ENCODE data around the gene NF2.
"Not testable (repeated sequence)": the region's sequence is repeated elsewhere in the genome, so short reads cannot be mapped to it uniquely, and the experiment has no call there.

NF2 gene

DNA sequence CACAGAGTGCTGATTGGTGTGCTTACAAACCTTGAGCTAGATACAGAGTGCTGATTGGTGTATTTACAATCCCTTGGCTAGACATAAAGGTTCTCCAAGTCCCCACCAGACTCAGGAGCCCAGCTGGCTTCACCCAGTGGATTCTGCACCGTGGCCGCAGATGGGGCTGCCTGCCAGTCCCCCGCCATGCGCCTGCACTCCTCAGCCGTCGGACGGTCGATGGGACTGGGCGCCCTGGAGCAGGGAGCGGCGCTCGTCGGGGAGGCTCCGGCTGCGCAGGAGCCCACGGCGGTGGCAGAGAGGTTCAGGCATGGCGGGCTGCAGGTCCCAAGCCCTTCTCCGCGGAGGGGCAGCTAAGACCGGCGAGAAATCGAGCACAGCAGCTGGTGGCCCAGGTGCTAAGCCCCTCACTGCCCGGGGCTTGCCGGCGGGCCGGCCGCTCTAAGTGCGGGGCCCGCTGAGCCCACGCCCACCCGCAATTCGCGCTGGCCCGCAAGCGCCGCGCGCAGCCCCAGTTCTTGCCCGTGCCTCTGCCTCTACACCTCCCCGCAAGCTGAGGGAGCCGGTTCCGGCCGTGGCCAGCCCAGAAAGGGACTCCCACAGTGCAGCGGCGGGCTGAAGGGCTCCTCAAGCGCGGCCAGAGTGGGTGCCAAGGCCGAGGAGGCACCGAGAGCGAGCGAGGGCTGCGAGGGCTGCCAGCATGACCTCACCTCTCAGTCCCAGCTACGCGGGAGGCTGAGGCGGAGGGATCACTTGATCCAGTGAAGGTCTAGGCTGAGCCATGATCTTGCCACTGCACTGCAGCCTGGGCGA, 5.4 kb upstream of the NF2 start:
- DNase-seq: not testable (repeated sequence)

DNA sequence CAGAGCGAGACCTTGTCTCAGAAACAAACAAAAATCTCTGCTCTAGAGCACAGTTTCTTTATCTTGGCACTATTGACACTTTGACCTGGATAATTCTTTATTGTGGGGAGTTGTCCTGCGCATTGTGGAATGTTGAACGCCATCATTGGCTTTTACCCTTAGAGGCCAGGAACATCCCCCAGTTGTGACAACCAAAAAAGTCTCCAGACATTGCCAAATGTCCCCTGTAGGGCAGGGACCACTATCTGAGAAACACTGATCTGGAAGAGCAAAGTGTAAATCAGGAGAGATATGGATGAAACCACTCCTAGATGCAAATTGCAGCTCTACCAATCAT, 4.8 kb upstream of the NF2 start:
- no peak for DNase-seq

DNA sequence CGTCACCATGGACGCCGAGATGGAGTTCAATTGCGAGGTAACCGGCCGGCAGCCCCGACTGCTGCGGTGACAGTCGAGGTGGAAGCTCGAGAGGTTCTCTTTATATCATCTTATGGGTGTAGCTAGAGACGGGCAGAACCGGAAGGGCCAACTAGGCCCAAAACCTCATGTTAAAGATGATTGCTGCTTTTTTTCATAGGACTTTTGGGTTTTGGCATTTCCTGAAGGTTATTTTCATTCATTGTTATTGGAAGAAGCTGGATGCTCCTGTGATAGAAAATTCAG, 585 bp downstream of the NF2 start:
- no peak for DNase-seq

DNA sequence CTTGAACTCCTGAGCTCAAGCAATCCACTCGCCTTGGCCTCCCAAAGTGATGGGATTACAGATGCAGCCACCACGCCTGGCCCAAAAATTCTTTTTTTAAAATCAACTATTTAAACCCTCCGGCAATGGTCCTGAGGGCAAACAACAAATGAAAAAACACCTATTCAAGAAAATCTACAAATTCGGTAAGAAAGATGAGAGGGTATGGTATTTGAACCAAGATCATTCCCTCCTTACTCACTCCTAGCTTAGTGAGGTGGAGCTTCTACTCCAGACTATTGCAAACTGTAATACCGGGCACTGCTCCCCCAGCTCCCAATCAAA, 2.1 kb downstream of the NF2 start:
- DNase-seq: no peak

DNA sequence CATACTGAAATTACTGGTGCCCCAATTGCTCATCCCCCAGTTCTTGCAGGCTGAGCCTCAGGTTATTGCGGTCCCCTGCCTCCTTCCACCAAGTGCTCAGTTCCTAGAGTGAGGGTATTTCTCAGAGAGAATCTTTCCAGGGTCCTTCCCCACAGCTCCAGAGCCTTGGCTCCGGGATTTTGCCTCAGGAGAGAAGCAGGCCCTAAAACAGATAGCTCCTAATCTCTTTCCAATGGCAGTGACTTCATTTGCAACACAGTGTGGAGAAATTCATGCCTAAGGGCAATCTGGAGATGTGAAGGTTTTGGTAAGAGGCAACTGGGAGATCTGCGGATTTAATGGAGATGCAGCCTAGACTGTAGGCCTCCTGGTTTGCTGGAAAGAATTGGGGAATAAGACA, 2.9 kb downstream of the NF2 start:
- DNase-seq: no peak

DNA sequence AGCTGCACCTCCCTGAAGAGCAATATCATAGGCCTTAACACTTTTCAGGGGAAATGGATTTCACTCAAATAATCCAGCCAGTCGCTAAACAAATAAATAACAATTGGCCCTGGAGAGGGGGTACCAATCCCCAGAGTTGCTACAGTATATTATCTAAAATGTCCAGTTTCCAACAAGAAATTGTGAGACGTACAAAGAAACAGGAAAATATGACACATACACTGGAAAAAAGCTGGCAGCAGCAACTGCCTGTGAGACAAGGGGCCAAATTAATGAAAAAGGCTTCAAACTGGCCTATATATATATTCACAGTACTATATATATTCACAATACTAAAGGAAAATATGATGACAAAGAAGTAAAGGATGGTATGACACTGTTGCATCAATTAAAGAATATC, 4.0 kb downstream of the NF2 start:
- DNase-seq: no peak

DNA sequence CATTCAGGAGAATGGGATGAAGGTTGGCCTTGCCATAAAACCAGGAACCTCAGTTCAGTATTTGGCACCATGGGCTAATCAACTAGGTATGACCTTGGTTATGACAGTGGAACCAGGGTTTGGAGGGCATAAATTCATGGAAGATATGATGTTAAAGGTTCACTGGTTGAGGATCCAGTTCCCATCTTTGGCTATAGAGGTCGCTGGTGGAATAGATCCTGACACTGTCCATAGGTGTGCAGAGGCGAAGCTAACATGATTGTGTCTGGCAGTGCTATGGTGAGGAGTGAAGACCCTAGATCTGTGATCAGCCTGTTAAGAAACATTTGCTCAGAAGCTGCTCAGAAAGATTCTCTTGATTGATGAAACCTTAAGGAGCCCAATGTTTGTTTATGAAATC, 5.7 kb downstream of the NF2 start:
- DNase-seq: no peak

DNA sequence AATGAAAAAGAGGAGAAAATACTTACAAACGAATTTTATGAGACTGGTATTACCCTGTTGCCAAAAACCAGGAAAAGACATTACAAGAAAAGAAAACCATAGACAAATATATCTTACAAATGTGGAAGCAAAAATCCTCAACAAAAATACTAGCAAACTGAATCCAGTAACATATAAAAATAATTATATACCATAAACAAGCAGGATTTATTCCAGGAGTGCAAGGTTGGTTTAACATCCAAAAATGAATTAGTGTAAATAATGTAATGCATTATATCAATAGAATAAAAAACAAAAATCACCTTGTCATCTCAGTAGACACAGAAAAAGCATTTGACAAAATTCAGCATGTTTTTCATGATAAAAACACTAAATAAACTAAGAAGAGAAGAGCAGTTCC, 7.3 kb downstream of the NF2 start:
- no peak for DNase-seq

DNA sequence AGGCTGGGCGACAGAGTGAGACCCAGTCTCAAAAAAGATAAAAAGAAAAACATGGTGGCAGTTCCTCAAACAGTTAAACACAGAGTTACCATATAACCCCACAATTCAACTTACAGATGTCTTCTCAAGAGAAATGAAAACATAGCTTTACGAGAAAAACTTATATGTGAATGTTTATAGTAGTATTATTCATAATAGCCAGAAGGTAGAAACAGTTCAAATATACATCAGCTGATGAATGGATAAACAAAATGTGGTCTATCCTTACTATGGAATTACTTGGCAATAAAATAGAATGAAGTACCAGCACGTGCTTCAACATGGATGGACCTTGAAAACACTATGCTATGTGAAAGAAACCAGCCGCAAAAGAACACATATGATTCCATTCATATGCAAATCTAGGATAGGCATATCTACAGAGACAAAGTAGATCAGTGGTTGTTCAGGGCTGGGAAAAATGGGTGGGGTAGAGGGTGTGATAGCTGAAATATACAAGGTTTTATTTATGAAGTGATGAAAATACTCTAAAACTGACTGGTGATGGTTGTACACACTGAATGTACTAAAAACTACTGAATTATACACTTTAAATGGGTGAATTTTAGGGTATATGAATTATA, 12.4 kb downstream of the NF2 start:
- DNase-seq: no peak

DNA sequence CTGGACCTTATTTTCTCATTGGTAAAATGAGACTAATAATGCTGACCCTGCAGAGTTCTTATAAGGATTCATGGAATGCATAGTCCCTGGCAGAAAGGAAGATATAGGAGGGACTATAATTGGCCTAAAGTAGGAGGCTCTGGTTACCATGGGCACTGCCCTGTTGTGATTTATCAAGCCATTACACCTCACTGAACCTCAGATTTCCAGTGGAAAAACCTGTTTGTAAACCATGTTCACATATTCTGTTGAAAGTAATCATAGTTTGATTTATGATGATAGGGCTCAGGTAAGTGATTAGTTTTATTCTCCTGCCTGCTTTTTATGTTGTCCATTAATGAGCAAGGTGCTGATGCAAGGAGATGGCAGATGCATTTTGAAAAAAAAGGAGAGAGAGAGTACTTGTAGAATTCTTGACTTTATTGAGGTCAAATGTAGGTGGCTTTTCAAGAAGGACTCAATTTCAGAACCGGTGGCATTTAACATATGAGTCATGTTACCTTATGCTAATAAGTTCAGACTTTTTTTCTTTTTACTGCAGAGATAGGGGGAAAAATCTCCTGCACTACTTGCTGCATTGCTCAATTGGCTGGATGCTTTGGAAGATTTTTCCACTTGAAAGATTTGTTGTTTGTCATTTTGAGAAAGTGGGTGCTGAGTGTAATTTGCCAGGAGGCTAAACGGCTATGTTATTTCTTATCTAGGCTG, 14.6 kb downstream of the NF2 start:
- DNase-seq: no peak

DNA sequence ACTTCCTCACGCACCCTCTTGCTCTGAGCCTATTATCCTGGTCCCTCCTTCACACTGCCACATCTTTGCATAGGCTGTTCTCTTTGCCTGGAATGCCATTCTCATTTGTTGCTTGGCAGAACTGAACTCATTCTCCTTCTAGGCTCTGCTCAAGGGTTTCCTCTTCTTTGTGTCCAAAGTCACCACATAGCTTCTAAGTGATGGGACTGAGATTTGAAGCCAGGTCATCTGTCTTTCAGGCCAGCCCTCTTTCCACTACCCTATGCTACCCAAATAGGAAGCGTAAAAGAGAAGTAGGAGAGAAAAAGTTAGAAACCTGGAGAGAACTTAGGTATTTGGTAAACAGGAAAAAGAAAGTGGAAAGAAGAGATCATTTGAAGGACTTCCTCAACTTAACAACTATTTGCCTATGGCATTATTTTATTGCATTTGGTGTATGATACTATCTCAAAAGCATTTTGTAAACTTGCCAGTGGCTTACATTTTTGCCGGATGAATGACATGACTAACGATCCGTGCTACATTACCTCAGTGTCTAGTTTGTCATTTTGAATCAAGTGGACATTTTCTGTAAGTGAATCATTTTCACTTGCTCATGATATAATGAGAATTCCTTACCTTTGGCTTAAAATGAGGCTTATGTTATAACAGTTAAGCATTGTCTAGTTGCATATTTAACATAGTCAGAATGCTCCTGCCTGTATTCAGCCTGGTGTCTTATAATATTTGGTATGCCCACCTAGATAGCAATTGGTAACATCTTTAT, 18.5 kb downstream of the NF2 start:
- no peak for DNase-seq

DNA sequence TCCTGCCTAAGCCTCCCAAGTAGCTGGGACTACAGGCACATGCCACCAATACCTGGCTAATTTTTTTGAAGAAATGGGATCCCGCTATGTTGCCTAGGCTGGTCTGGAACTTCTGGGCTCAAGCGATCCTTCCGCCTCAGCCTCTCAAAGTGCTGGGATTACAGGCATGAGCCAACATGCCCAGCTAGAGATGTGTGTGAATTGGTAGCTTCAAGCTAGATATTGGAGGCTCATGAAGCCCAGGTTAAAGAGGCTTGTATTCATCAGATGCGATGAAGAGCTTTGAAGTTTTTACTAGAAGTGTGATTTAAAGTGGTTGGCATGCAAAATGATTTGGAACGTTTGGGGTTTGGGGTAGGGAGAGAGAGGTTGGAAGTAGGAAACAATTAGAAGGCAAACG, 19.6 kb downstream of the NF2 start:
- no peak for DNase-seq

DNA sequence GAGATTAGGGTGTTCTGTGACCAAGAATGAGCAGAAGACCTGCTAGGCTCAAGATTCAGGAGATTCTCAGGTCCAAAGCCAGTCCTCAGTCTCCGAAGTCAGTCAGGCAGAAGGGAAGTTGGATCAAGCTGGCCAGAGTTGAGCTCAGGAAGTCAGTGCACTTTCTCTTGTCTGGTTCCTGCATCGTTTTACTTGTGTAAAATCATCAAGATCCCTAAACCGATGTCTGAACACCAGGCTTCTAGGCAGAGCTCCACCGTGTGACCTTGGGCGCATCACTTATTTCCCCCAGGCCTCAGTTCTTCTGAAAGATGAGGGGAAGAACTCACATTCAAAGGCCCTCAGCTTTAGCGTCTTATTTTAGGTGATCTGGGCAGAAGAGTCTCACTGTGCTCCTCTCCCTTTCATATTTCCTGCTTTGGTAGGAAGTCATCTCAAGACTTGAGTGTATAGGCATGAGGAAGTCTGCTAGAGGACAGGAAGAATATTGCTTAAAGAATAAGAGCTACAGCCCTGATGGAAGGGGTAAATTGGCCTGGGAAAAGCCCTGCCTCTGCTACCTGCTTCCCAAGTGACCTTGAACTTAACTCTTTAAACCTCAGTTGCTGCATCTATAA, 20.2 kb downstream of the NF2 start:
- DNase-seq: no peak

DNA sequence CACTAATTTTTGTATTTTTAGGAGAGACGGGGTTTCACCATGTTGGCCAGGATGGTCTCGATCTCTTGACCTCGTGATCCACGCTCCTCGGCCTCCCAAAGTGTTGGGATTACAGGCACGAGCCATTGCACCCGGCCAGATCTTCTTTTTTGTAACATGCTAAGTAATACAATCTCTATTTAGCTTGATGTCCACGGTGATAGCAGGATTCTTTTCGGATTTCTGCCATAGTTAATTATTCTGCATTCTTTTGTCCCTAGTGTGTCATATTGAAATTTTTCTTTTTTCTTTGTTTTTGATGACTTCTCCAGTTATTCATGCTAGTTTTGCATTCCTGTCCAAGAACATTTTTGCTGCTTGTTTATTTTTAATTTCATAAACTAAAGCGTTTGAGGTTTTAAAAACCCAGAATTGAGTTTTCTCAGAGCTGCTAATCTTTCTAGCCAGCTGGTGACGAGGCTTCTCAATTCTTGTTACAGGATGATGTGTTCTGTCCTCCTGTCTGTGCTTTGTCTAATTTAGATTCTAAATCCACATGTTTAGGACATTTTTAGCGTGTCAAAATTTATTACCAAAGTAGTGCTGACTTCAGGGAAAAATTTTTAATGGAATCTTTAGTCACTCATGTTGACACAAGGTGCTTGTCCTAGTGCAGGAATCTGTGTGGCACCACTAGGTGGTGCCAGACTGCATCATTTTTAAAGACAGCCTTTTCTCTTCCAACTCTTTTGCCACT, 21.8 kb downstream of the NF2 start:
- peak; percentile 8 for DNase-seq

DNA sequence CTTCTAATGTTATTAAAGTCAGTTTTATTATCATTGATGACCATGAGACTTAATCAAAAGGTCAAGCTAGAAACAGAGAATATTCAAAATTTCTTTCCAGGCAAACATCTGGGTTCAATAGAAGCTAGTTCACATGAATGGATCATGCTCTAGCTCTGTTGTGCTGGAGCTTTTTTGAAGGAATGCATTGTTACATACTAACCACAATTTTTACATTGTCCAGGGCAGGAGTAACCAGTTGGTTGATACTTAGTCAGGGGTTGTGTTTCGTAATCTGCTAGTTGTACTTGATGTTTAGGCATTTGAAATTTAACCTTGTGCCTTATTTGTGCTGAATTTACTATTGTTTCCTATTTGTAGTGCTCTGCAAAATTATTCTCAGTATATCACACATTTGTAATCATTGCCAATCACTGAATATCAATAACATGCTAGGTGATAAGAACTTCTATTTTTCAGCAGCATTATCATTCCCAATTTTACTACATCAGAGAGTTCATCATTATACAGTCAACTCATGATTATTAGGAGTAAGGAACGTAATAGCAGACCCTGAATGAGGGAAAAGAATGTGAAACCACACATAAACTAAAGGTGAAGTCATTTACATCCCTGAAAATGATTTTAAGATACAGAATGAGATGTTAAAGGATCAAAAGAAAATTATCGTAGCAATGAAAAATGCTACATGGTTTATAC, 23.2 kb downstream of the NF2 start:
- DNase-seq: no peak

DNA sequence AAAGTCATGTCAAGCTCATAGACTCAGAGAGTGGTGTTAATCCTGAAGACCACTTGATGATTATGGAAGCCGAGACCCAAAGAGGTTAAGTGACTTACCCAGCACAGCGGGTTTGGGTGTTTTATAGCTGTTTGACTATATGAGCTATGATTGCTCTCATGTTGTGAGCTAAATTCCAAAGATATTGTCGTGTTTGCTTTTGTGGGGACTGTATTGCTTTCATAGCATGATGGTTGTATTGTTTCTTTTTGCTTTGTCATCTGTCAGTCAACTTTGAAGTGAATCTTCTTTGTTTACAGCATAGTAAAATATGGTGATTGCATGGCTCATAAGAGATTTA, 23.7 kb downstream of the NF2 start:
- no peak for DNase-seq

DNA sequence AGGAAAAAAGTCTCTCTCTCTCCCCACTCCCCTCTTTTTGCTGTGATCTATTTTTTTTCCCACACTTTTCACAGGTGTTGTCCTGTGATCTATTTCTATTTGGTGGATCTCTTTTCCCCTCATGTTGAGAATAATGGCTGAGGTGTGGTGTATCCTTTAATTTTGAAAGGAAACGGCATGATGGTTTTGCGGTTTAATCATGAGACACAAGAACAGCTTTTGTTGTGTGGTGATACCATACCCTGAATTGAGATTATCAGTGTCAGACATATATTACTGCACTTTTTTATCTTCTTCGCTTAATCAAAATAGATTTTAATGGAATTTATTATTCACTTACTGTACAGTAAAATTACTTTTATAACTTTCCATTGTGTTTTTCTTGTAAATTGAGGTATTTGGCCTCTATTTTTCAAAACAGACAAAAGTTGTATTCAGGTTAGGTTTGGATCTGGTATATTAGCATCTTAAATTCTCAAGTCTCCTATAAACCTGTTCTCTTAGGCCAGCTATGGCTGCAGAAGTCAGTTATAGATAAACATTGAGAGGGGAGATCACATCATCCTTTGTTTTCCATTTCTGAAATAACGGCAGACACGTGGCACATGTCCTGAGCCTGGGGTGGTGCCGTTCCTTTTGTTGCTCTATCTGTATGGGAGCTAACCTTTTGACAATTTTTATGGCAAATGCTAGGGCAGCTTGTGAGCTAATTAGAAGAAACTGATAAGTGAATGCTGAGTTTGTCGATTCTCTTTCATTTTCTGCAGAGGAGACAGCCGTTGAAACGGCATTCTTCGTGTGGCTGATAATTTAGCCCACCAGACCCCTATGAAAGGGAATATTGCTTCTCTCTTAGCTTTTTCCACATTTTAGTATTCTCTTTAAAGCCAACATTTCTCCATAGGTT, 25.8 kb downstream of the NF2 start:
- no peak for DNase-seq

DNA sequence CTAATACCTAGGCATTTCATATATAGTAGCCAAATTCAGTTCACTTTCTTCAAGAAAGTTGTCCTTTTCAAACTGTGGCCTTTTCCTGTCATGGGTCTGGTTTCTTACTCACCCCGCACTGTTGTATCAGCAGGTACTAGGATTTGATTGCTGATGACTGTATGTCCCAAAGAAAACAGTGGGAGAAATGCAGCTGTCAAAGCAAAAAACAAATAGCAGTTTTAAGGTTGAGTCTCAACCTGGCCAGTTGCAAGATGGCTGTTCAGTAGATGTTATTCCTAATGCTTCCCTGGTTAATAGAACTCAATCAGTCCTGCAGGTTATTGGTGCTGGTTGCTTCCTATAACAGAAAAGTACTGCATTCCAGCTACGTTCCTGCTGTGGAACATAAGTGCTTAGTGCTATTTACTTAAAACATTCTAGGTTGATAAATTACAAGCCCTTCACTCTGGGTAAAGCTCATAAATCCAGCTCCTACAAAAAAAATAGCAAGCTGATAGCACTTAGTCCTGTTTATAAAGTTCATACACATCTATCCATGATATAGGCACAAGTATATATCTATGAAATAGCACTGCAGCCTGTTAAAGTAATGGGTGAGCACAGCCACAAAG, 26.6 kb downstream of the NF2 start:
- no peak for DNase-seq

DNA sequence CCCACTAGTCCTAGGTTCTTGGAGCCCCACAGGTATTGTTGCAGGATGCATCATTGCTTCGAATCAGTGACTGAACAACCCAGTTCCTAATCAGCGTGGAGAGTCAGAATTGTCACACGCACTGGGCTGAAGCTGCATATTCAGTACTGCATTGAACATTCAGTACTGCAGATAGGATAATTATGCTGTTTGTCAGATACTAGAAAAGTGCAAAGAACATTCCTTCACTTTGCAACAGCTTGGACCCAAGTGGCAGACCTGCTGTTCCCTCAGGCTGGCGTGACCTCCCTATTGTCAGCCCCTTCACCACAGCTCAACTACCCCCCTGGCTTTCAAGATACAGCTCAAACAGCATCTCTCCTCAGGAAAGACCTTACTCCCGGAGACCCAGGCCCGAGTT, 27.6 kb downstream of the NF2 start:
- no peak for DNase-seq

DNA sequence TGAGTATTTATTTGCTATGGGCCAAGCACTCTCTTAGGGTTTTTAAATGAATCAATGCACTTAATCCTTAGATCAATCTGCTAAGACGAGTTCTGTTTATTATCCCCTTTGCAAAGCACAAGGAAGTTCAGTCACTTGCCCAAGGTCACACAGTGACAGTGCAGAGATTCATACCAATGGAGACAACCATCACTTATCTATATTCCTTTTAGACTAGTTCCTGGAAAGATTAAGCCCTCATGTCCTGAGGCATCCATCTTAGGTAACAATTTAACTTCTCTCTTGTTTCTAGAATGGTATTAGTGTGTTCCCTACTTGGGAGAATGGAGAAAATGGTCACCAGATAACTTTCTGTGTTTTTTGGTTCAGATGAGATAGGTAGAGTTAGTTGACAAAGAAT, 28.3 kb downstream of the NF2 start:
- DNase-seq: no peak

DNA sequence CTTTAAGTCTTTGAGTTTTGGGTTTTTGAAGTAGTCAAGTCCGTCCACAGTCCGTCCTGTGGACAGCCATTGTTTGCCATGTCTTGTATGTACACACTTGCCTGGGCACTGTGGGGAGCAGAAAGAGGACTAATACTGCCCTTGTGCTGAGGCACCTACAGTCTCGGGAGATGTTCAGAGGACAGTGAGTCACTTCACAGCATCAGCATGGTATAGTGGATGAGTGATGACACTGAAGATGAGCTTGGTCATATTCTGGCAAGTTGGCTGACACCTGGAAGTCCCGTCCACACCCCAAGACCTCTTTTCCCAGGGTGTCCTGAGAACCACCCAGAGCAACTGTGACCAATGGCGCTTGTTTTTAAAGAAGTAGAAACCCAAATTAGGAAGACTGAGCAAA, 29.2 kb downstream of the NF2 start:
- DNase-seq: no peak

Data from T-helper 9 cell (primary cell).